DOHH2 (cell line): ENCODE data around the gene ATP4B.

Experiments
- H3F3A ChIP-seq: fragments of 200-600 bp; sonication (generic), shearing (Covaris generic); 2 replicates; pipeline ENCODE4 v1.6.0; 2016; ENCODE audit warnings: antibody characterized with exemption, mild to moderate bottlenecking; ENCODE audit not compliant: control insufficient read depth, insufficient read depth
- H3K27ac ChIP-seq: fragments of 200-600 bp; sonication (generic); 2 replicates; pipeline ENCODE4 v1.5.1; 2014; ENCODE audit warnings: low read depth, mild to moderate bottlenecking, low read length, moderate library complexity
- H3K27me3 ChIP-seq: fragments of 200-600 bp; sonication (generic); 2 replicates; pipeline ENCODE4 v1.6.1; 2014; ENCODE audit warnings: mild to moderate bottlenecking, low read length, mixed read lengths; ENCODE audit not compliant: control insufficient read depth
- H3K36me3 ChIP-seq: fragments of 200-600 bp; sonication (generic); 2 replicates; pipeline ENCODE4 v1.6.1; 2014; ENCODE audit warnings: mild to moderate bottlenecking, low read length, moderate library complexity, mixed read lengths; ENCODE audit not compliant: control insufficient read depth
- H3K4me1 ChIP-seq: fragments of 200-600 bp; sonication (generic); 2 replicates; pipeline ENCODE4 v1.6.1; 2014; ENCODE audit warnings: mild to moderate bottlenecking, low read length, mixed read lengths; ENCODE audit not compliant: control insufficient read depth
- H3K4me2 ChIP-seq: fragments of 200-600 bp; sonication (generic); 2 replicates; pipeline ENCODE4 v1.6.0; 2014; ENCODE audit warnings: mild to moderate bottlenecking, low read length, moderate library complexity
- H3K4me3 ChIP-seq: fragments of 200-600 bp; sonication (generic); 2 replicates; pipeline ENCODE4 v1.5.1; 2014; ENCODE audit warnings: mild to moderate bottlenecking, low read length, mixed read lengths
- H3K79me2 ChIP-seq: fragments of 200-600 bp; sonication (generic); 2 replicates; pipeline ENCODE4 v1.6.1; 2014; ENCODE audit warnings: mild to moderate bottlenecking, low read length, mixed read lengths; ENCODE audit not compliant: control insufficient read depth
- H3K9me2 ChIP-seq: fragments of 200-600 bp; sonication (generic); replicated peaks from 2 replicates; pipeline ENCODE4 v1.6.1; 2014; ENCODE audit warnings: mild to moderate bottlenecking, low read length, mixed read lengths; ENCODE audit not compliant: control insufficient read depth
- H3K9me3 ChIP-seq: fragments of 200-600 bp; sonication (generic); 2 replicates; pipeline ENCODE4 v1.6.1; 2014; ENCODE audit warnings: antibody characterized with exemption, low read length, mixed read lengths; ENCODE audit not compliant: control insufficient read depth, insufficient read depth
- H4K20me1 ChIP-seq: fragments of 200-600 bp; sonication (generic); 2 replicates; pipeline ENCODE4 v1.6.0; 2014; ENCODE audit warnings: low read depth, mild to moderate bottlenecking, antibody characterized with exemption, low read length, moderate library complexity; ENCODE audit not compliant: control insufficient read depth, insufficient read depth
- EZH2phosphoT487 ChIP-seq: fragments of 200-600 bp; sonication (generic); IDR thresholded peaks from 2 replicates; pipeline ENCODE4 v1.6.1; 2017; ENCODE audit warnings: borderline replicate concordance, mild to moderate bottlenecking, antibody characterized with exemption, low read length, moderate library complexity, mixed read lengths
- TF ChIP-seq, protein P1 (sequence below): fragments of 200-600 bp; sonication (generic); IDR thresholded peaks from one replicate; pipeline ENCODE4 v1.5.1; 2014; ENCODE audit warnings: antibody characterized with exemption, mild to moderate bottlenecking, low read depth, low read length; ENCODE audit not compliant: poor library complexity, severe bottlenecking

The ATP4B gene

DNA sequence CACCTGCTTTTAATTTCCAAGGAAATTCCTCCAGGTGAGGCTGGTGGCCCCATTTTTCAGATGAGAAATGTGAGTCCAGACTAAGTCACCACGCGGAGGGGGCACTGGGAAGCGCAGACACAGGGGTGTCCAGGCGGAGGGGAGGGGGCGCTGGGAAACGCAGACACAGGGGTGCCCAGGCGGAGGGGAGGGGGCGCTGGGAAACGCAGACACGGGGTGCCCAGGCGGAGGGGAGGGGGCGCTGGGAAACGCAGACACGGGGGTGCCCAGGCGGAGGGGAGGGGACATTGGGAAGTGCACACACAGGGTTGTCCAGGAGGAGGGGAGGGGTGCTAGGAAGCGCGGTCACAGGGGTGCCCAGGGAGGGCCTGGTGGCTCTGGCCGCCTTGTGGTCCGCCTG, 12.5 kb upstream of the ATP4B start:
- TF ChIP-seq EZH2phosphoT487, result no peak
- TF ChIP-seq, protein P1, sequence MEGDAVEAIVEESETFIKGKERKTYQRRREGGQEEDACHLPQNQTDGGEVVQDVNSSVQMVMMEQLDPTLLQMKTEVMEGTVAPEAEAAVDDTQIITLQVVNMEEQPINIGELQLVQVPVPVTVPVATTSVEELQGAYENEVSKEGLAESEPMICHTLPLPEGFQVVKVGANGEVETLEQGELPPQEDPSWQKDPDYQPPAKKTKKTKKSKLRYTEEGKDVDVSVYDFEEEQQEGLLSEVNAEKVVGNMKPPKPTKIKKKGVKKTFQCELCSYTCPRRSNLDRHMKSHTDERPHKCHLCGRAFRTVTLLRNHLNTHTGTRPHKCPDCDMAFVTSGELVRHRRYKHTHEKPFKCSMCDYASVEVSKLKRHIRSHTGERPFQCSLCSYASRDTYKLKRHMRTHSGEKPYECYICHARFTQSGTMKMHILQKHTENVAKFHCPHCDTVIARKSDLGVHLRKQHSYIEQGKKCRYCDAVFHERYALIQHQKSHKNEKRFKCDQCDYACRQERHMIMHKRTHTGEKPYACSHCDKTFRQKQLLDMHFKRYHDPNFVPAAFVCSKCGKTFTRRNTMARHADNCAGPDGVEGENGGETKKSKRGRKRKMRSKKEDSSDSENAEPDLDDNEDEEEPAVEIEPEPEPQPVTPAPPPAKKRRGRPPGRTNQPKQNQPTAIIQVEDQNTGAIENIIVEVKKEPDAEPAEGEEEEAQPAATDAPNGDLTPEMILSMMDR, result no peak
- no peaks in the 10 kb centered on the region for H3K36me3 ChIP-seq
- no peak overlapping the region for H3K4me2 ChIP-seq
- no peaks in the 10 kb centered on the region for H3K4me1 ChIP-seq
- H3K79me2 ChIP-seq, result no peaks in the 10 kb centered on the region
- no peaks in the 10 kb centered on the region for H3K9me2 ChIP-seq
- no peaks in the 10 kb centered on the region for H3F3A ChIP-seq
- H3K27ac ChIP-seq, result no peak overlapping the region
- H4K20me1 ChIP-seq, result no peaks in the 10 kb centered on the region
- peaks cover 17% of the 10 kb centered on the region for H3K9me3 ChIP-seq
- H3K4me3 ChIP-seq, result no peak overlapping the region
- no peaks in the 10 kb centered on the region for H3K27me3 ChIP-seq

DNA sequence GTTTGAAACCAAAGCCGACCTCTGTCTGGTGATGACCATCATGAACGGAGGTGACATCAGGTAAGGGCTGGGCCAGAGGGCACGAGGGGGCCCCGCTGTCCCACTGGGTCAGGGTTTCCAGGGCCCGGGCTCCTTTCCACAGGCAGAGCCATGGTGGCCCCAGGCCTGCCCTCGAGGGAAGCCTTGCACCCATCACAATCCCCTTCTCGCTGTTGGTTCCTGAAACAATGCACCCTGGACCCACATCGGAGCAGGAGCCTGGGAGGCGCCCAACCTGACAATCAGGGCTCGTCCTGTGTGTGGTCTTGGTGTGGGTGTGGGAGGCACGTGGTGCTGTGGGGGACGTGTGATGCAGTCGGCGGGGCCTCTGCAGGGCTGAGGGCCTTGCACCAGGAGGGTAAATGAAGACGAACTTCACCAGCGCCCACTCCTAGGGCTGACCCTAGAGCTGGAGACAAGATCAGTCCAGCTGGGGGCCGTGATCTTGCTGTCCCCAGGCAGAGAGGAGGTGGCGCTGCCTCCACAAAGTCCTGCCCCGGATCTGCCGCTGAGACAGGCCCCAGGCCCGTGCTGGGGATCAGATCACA, 11.8 kb upstream of the ATP4B start:
- H3K36me3 ChIP-seq, result no peaks in the 10 kb centered on the region
- no peaks in the 10 kb centered on the region for H3K79me2 ChIP-seq
- no peak overlapping the region for H3K27ac ChIP-seq
- no peaks in the 10 kb centered on the region for H3K27me3 ChIP-seq
- no peaks in the 10 kb centered on the region for H3F3A ChIP-seq
- H3K4me3 ChIP-seq, result no peak overlapping the region
- no peak overlapping the region for H3K4me2 ChIP-seq
- no peaks in the 10 kb centered on the region for H3K9me2 ChIP-seq
- H3K4me1 ChIP-seq, result no peaks in the 10 kb centered on the region
- H3K9me3 ChIP-seq, result peaks cover 21% of the 10 kb centered on the region
- H4K20me1 ChIP-seq, result no peaks in the 10 kb centered on the region
- TF ChIP-seq, protein P1, result no peak
- no peak for TF ChIP-seq EZH2phosphoT487

DNA sequence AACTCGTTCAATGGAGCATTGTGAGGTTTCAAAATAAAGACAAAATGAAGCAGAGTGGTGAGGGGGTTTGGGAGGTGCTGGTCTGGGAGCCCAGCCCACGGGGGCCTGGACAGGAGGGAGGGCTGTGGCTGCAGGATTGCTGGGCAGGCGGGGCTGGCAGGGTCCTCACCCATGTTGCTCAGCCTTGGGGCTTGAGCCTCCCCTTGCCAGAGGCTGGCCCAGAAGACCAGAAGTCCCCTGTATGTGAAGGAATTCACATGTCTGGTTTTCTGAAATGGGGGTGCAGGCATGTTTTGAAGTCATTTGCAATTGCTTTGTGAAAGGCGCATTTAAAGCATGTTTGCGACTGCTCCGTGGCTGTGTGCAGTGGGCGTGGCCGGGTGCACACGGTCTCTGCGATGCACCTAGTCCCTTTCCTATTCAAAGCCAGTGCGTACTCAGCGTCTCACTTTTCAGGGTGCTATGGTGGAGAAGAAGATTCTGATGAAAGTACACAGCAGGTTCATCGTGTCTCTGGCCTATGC, 11.3 kb upstream of the ATP4B start:
- Histone ChIP-seq H3K27me3 (no peaks in the 10 kb centered on the region), H3K27ac (no peak overlapping the region), H3K4me3 (no peak overlapping the region), H3K4me1 (no peaks in the 10 kb centered on the region), H3K4me2 (no peak overlapping the region), H3K79me2 (no peaks in the 10 kb centered on the region), H4K20me1 (no peaks in the 10 kb centered on the region), H3K9me2 (no peaks in the 10 kb centered on the region), H3K9me3 (peaks cover 21% of the 10 kb centered on the region), H3F3A (no peaks in the 10 kb centered on the region), H3K36me3 (no peaks in the 10 kb centered on the region)
- TF ChIP-seq, protein P1, result no peak
- no peak for TF ChIP-seq EZH2phosphoT487
